SK-N-SH treated with all-trans-retinoic acid at 6 μM for 48 hours (cell line): Measurements from ENCODE around the gene DBNDD1.

Experiments
- ATAC-seq: fragments of 200-7000 bp; cut with Tn5 transposase; 3 replicates; pipeline ENCODE4 v1.9.1; 2020; ENCODE audit warnings: mild to moderate bottlenecking, moderate library complexity
- ARNTL ChIP-seq: fragments of 450-650 bp; formaldehyde crosslinking; IDR thresholded peaks from 2 replicates; pipeline ENCODE4 v1.5.0; 2020; ENCODE audit warnings: low read depth, mild to moderate bottlenecking, moderate library complexity, borderline replicate concordance
- BACH2 ChIP-seq: fragments of 250-450 bp; sonication (Bioruptor Pico); IDR thresholded peaks from 2 replicates; pipeline ENCODE4 v1.9.0; 2021; ENCODE audit warnings: mild to moderate bottlenecking, borderline replicate concordance
- ESRRG ChIP-seq: fragments of 250-450 bp; sonication (Bioruptor Pico); IDR thresholded peaks from 2 replicates; pipeline ENCODE4 v1.6.1; 2021; ENCODE audit warnings: mild to moderate bottlenecking
- GLIS3 ChIP-seq: fragments of 250-450 bp; sonication (Bioruptor Pico); IDR thresholded peaks from 2 replicates; pipeline ENCODE4 v1.5.0; 2020; ENCODE audit warnings: mild to moderate bottlenecking, moderate library complexity
- ISL1 ChIP-seq: fragments of 250-450 bp; sonication (Bioruptor Pico); IDR thresholded peaks from 2 replicates; pipeline ENCODE4 v2.1.2; 2022; ENCODE audit warnings: mild to moderate bottlenecking, moderate library complexity
- OSR1 ChIP-seq: fragments of 250-450 bp; sonication (Bioruptor Pico); IDR thresholded peaks from 2 replicates; pipeline ENCODE4 v1.8.0; 2022; ENCODE audit warnings: moderate library complexity, mild to moderate bottlenecking, inconsistent platforms
- PATZ1 ChIP-seq: fragments of 250-450 bp; sonication (Bioruptor Pico); IDR thresholded peaks from 2 replicates; pipeline ENCODE4 v1.8.0; 2020; ENCODE audit warnings: mild to moderate bottlenecking, moderate library complexity, borderline replicate concordance
- POU6F1 ChIP-seq: fragments of 250-450 bp; sonication (Bioruptor Pico); IDR thresholded peaks from 2 replicates; pipeline ENCODE4 v1.8.0; 2021; ENCODE audit warnings: low read depth, mild to moderate bottlenecking, moderate library complexity, borderline replicate concordance
- PPARA ChIP-seq: fragments of 250-450 bp; sonication (Bioruptor Pico); IDR thresholded peaks from 2 replicates; pipeline ENCODE4 v1.5.0; 2020; ENCODE audit warnings: mild to moderate bottlenecking, borderline replicate concordance
- RARB ChIP-seq: fragments of 250-450 bp; sonication (Bioruptor Pico); IDR thresholded peaks from 2 replicates; pipeline ENCODE4 v1.8.0; 2021; ENCODE audit warnings: mild to moderate bottlenecking, moderate library complexity
- SNAI2 ChIP-seq: fragments of 250-450 bp; sonication (Bioruptor Pico); IDR thresholded peaks from 2 replicates; pipeline ENCODE4 v1.5.0; 2020; ENCODE audit warnings: mild to moderate bottlenecking, moderate library complexity
- TCF4 ChIP-seq: fragments of 250-450 bp; sonication (Bioruptor Pico); IDR thresholded peaks from 2 replicates; pipeline ENCODE4 v1.8.0; 2021; ENCODE audit warnings: mild to moderate bottlenecking, moderate library complexity, borderline replicate concordance
- TSHZ2 ChIP-seq: fragments of 250-450 bp; sonication (Bioruptor Pico); IDR thresholded peaks from 2 replicates; pipeline ENCODE4 v1.5.0; 2020; ENCODE audit warnings: mild to moderate bottlenecking, moderate library complexity
- ZC3H10 ChIP-seq: fragments of 250-450 bp; sonication (Bioruptor Pico); IDR thresholded peaks from 2 replicates; pipeline ENCODE4 v1.5.1; 2021; ENCODE audit warnings: mild to moderate bottlenecking, moderate library complexity
- ZFP3 ChIP-seq: fragments of 250-450 bp; sonication (Bioruptor Pico); IDR thresholded peaks from 2 replicates; pipeline ENCODE4 v1.5.0; 2020; ENCODE audit warnings: mild to moderate bottlenecking, moderate library complexity
- ZFP30 ChIP-seq: fragments of 450-650 bp; formaldehyde crosslinking; IDR thresholded peaks from 2 replicates; pipeline ENCODE4 v1.5.0; 2022; ENCODE audit warnings: mild to moderate bottlenecking, moderate library complexity
- ZNF565 ChIP-seq: fragments of 450-650 bp; formaldehyde crosslinking; conservative IDR thresholded peaks from 2 replicates; pipeline ENCODE4 v1.5.0; 2020; ENCODE audit warnings: low read depth, mild to moderate bottlenecking, moderate library complexity
- ZNF70 ChIP-seq: fragments of 450-650 bp; formaldehyde crosslinking; IDR thresholded peaks from 2 replicates; pipeline ENCODE4 v1.5.0; 2020; ENCODE audit warnings: mild to moderate bottlenecking, moderate library complexity
- ZNF8 ChIP-seq: fragments of 450-650 bp; formaldehyde crosslinking; IDR thresholded peaks from 2 replicates; pipeline ENCODE4 v1.5.0; 2020; ENCODE audit warnings: mild to moderate bottlenecking, moderate library complexity
- TF ChIP-seq, protein P1 (sequence below): fragments of 250-450 bp; sonication (Bioruptor Pico); IDR thresholded peaks from 2 replicates; pipeline ENCODE4 v1.5.1; 2020; ENCODE audit warnings: low read depth, mild to moderate bottlenecking, moderate library complexity
- TF ChIP-seq, protein P2 (sequence below): fragments of 250-450 bp; sonication (Bioruptor Pico); IDR thresholded peaks from 2 replicates; pipeline ENCODE4 v1.5.1; 2021; ENCODE audit warnings: mild to moderate bottlenecking, moderate library complexity

DBNDD1 gene

DNA sequence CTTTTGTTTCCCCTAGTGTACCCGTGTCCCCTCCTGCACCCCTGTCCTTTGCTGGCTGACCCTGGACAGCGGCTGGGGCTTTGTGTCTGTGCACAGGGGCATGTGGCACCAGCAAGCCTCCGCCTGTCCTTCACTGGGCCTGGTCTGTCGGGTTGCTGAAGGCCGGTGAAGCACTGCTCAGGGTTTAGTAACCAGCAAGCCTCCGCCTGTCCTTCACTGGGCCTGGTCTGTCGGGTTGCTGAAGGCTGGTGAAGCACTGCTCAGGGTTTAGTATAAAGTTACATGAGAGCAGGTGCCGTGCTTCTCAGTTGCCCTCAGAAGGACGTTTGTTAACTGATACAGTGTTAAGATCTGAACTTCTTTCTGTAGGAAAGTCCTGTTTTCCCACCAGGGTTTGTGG is 36.9 kb downstream of the DBNDD1 start:
- no peak for ATAC-seq
- TF ChIP-seq PATZ1 (CRISPR knock-in tag) (no peak), ISL1 (no peak), POU6F1 (no peak), TSHZ2 (CRISPR knock-in tag) (no peak), ZFP3 (CRISPR knock-in tag) (no peak), ZFP30 (CRISPR knock-in tag) (no peak), ARNTL (CRISPR knock-in tag) (no peak)
- TF ChIP-seq, protein P1, sequence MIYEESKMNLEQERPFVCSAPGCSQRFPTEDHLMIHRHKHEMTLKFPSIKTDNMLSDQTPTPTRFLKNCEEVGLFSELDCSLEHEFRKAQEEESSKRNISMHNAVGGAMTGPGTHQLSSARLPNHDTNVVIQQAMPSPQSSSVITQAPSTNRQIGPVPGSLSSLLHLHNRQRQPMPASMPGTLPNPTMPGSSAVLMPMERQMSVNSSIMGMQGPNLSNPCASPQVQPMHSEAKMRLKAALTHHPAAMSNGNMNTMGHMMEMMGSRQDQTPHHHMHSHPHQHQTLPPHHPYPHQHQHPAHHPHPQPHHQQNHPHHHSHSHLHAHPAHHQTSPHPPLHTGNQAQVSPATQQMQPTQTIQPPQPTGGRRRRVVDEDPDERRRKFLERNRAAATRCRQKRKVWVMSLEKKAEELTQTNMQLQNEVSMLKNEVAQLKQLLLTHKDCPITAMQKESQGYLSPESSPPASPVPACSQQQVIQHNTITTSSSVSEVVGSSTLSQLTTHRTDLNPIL (CRISPR knock-in tag) = no peak
- TF ChIP-seq, all 23 proteins: peak for 0

- ATAC-seq = no peak
- TF ChIP-seq POU6F1 = no peak
- TF ChIP-seq ZNF8 (CRISPR knock-in tag) = no peak
- TF ChIP-seq ZNF70 = no peak
- no peak for TF ChIP-seq ZFP3 (CRISPR knock-in tag)
Observed at GRCh38 chr16:89981414-89981813, 37.8 kb downstream of the DBNDD1 start.

DNA sequence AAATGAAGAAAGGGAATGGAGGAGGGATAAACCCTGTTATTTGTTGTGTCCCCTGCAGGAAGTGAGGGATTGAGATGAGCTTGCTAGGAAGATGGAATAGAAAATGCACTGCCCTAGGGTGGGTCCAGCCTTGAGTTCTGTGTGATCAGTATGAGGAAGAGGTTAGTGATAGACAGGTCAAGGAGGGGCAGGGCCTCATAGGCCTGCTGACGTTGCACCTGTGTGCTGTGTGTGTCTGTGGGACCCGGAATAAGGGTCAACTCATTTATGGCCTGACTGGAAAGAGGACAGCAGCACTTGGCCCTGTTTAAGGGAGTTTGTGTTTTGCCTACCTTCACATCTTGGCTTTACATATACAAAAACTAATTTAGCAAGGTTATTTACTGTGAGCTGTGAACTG is 44.4 kb downstream of the DBNDD1 start:
- no peak for ATAC-seq
- TF ChIP-seq ESRRG = no peak
- TF ChIP-seq TSHZ2 (CRISPR knock-in tag) = no peak
- no peak for TF ChIP-seq PPARA (CRISPR knock-in tag)
- no peak for TF ChIP-seq BACH2
- no peak for TF ChIP-seq SNAI2
- TF ChIP-seq, protein P1 (CRISPR knock-in tag) = no peak
- TF ChIP-seq, protein P2, sequence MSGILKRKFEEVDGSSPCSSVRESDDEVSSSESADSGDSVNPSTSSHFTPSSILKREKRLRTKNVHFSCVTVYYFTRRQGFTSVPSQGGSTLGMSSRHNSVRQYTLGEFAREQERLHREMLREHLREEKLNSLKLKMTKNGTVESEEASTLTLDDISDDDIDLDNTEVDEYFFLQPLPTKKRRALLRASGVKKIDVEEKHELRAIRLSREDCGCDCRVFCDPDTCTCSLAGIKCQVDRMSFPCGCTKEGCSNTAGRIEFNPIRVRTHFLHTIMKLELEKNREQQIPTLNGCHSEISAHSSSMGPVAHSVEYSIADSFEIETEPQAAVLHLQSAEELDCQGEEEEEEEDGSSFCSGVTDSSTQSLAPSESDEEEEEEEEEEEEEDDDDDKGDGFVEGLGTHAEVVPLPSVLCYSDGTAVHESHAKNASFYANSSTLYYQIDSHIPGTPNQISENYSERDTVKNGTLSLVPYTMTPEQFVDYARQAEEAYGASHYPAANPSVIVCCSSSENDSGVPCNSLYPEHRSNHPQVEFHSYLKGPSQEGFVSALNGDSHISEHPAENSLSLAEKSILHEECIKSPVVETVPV = no peak
- TF ChIP-seq ZNF8 (CRISPR knock-in tag) = no peak
- no peak for TF ChIP-seq ZNF70
- no peak for TF ChIP-seq ZFP30 (CRISPR knock-in tag)
- TF ChIP-seq ISL1 = no peak
- no peak for TF ChIP-seq GLIS3 (CRISPR knock-in tag)
- TF ChIP-seq TCF4 (CRISPR knock-in tag) = no peak
- no peak for TF ChIP-seq RARB (CRISPR knock-in tag)
- no peak for TF ChIP-seq ZC3H10
- no peak for TF ChIP-seq ARNTL (CRISPR knock-in tag)
- TF ChIP-seq OSR1 (CRISPR knock-in tag) = no peak
- TF ChIP-seq ZNF565 = no peak
